Smooth muscle cell (in vitro differentiated cells): ENCODE results near the gene ZMIZ1. TPM values are rescaled to one million over a fixed set of nuclear protein-coding genes. Genes with fewer than 3 reads are reported as not detected.

ENCODE experiments used
- DNase-seq: peaks from one replicate; lab custom pipeline; 2025; ENCODE audit not compliant: unreplicated experiment; lab: John Stamatoyannopoulos, UW
- H2AFZ ChIP-seq: fragments of 200-600 bp; sonication (generic); 2 replicates; pipeline ENCODE4 v1.6.0; 2016; ENCODE audit warnings: antibody characterized with exemption, low read depth, mild to moderate bottlenecking
- H3F3A ChIP-seq: fragments of 200-600 bp; sonication (generic); 2 replicates; pipeline ENCODE4 v1.6.0; 2017; ENCODE audit warnings: antibody characterized with exemption, low read depth
- H3K27ac ChIP-seq: fragments of 200-600 bp; sonication (generic); 2 replicates; pipeline ENCODE4 v1.5.1; 2016; ENCODE audit warnings: low read depth, mild to moderate bottlenecking
- H3K27me3 ChIP-seq: fragments of 200-600 bp; sonication (generic); 2 replicates; pipeline ENCODE4 v1.6.1; 2016; ENCODE audit warnings: low read depth, mild to moderate bottlenecking
- H3K36me3 ChIP-seq: fragments of 200-600 bp; sonication (generic); 2 replicates; pipeline ENCODE4 v1.5.1; 2016; ENCODE audit warnings: low read depth
- H3K4me1 ChIP-seq: fragments of 200-600 bp; sonication (generic); 2 replicates; pipeline ENCODE4 v1.5.1; 2016; ENCODE audit warnings: low read depth
- H3K4me2 ChIP-seq: fragments of 200-600 bp; sonication (generic); 2 replicates; pipeline ENCODE4 v1.6.0; 2016; ENCODE audit warnings: mild to moderate bottlenecking
- H3K4me3 ChIP-seq: fragments of 200-600 bp; sonication (generic); 2 replicates; pipeline ENCODE4 v1.5.1; 2016; ENCODE audit warnings: mild to moderate bottlenecking
- H3K79me2 ChIP-seq: fragments of 200-600 bp; sonication (generic); 2 replicates; pipeline ENCODE4 v1.6.0; 2016; ENCODE audit warnings: low read depth, mild to moderate bottlenecking
- H3K9ac ChIP-seq: fragments of 200-600 bp; sonication (generic); 2 replicates; pipeline ENCODE4 v1.6.0; 2016; ENCODE audit warnings: low read depth
- H3K9me3 ChIP-seq: fragments of 200-600 bp; sonication (generic); replicated peaks from 2 replicates; pipeline ENCODE4 v1.5.1; 2016; ENCODE audit warnings: low read depth
- H4K20me1 ChIP-seq: fragments of 200-600 bp; sonication (generic); 2 replicates; pipeline ENCODE4 v1.6.0; 2016; ENCODE audit warnings: low read depth
- WGBS: methylation state at CpG from one replicate; pipeline ENCODE4 v1.1.7; 2016; ENCODE audit warnings: low lambda C conversion rate; 5-methylcytosine and 5-hydroxymethylcytosine counted together
- polyA plus RNA-seq: library from polyadenylated mRNA; unstranded; fragments of >200 nt; fragmentation: Nextera tagmentation; extraction: Ambion mirVana; gene quantifications from 2 replicates; pipeline ENCODE4 v1.2.1, GENCODE V29; 2016
- total RNA-seq: library from RNA; depleted of rRNA; stranded (reverse); fragments of >200 nt; gene quantifications from 2 replicates; pipeline ENCODE4 v1.2.3, GENCODE V29; 2014
- TF ChIP-seq, protein P1 (sequence below): fragments of 200-600 bp; sonication (generic); IDR thresholded peaks from 2 replicates; pipeline ENCODE4 v1.5.1; 2017; ENCODE audit warnings: borderline replicate concordance, mild to moderate bottlenecking, antibody characterized with exemption; ENCODE audit not compliant: insufficient read depth, poor library complexity, severe bottlenecking

The ZMIZ1 gene
- total and polyA plus RNA-seq, 2 experiments from 2014 or later: 24.2 to 31.3 TPM

DNA sequence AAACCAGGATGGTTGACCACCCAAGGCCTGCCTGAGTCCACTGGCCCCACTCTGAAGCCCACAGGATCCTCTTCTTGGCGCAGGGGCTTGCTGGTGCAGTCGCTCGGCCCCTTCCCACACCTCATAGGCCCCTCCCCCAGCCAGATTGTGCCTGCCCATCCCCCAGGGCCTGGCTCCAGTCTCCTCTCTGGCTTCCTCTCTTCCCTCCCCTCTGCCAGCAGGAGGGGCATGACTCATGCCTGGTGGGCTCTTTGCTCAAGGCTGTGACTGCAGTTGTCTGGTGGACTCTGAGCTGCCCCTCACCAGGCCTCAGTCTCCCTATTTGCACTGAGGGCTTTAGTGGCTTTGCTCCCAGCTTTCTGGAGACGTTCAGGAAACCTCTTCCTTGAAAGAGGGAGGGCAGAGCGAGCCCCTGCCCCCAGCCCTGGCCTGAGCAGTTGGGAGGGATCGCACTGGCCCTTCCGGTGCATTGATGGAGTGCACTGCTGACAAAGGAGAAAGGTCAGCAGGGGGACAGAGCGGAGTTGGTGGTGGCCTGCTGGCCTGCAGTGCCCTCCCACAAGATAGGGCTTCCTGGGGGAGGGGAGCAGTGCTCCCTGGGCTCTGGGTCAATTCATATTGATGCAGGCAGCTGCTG, 60.7 kb downstream of the ZMIZ1 start:
- Histone ChIP-seq H3K27ac (peak overlapping the region; percentile 66), H3K79me2 (peaks cover 59% of the 10 kb centered on the region), H4K20me1 (peaks cover 100% of the 10 kb centered on the region), H3F3A (peaks cover 12% of the 10 kb centered on the region), H3K4me3 (no peak overlapping the region), H3K4me2 (peak overlapping the region; percentile 74), H3K4me1 (peaks cover 29% of the 10 kb centered on the region), H3K36me3 (no peaks in the 10 kb centered on the region), H2AFZ (no peak overlapping the region), H3K9me3 (no peaks in the 10 kb centered on the region), H3K9ac (no peak overlapping the region), H3K27me3 (no peaks in the 10 kb centered on the region)
- TF ChIP-seq, protein P1, sequence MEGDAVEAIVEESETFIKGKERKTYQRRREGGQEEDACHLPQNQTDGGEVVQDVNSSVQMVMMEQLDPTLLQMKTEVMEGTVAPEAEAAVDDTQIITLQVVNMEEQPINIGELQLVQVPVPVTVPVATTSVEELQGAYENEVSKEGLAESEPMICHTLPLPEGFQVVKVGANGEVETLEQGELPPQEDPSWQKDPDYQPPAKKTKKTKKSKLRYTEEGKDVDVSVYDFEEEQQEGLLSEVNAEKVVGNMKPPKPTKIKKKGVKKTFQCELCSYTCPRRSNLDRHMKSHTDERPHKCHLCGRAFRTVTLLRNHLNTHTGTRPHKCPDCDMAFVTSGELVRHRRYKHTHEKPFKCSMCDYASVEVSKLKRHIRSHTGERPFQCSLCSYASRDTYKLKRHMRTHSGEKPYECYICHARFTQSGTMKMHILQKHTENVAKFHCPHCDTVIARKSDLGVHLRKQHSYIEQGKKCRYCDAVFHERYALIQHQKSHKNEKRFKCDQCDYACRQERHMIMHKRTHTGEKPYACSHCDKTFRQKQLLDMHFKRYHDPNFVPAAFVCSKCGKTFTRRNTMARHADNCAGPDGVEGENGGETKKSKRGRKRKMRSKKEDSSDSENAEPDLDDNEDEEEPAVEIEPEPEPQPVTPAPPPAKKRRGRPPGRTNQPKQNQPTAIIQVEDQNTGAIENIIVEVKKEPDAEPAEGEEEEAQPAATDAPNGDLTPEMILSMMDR: no peak
- DNase-seq: no peak
- WGBS: 18% methylated on average over 8 of the region's 8 CpGs

DNA sequence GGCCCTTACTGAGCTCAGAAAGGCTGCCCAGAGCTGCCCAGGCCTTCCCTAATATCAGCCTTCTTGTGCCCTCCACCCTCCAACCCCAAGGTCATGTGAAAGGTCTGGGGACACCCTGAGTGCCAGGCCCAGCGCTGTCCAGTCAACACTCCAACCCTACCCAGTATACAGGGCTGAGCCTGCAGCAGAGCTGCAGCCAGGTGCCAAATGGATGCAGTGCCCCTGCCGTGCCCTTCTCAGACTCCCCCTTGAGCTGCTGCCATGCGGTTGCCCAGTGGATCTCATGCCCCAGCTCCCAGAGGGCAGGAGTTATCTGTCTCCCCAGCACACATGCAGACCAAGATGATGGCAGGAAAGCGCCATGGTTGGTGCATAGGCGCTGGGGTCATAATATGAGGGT, 61.5 kb downstream of the ZMIZ1 start:
- TF ChIP-seq, protein P1: no peak
- Histone ChIP-seq H3K9me3 (no peaks in the 10 kb centered on the region), H3K36me3 (no peaks in the 10 kb centered on the region), H3K27ac (peak overlapping the region; percentile 66), H3K27me3 (no peaks in the 10 kb centered on the region), H2AFZ (no peak overlapping the region), H3K4me3 (no peak overlapping the region), H4K20me1 (peaks cover 100% of the 10 kb centered on the region), H3K4me1 (peaks cover 29% of the 10 kb centered on the region), H3K4me2 (no peak overlapping the region), H3K9ac (no peak overlapping the region), H3F3A (peaks cover 12% of the 10 kb centered on the region), H3K79me2 (peaks cover 66% of the 10 kb centered on the region)
- 96% methylated on average over 5 of the region's 5 CpGs for WGBS
- no peak for DNase-seq

DNA sequence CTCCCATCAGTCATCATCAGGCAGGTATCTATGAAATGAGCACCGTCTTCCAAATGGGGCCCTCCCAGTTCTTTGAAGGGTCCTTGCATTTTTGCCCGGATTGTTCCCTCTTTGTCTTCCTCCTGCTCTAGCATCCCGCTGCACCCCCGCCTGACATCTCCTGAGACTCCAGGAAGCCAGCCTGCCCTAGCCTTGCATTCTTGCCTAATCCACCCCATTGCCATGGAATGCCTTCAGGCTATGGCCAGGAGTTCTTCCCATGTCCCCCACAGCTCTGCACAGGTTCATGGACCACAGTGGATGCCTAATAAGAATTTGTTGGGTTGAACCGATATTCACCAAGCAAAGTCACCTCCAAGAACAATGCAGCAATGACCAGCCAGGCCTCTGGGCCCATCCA, 62.1 kb downstream of the ZMIZ1 start:
- H3K4me2 ChIP-seq: no peak overlapping the region
- no peak overlapping the region for H3K27ac ChIP-seq
- H4K20me1 ChIP-seq: peaks cover 99% of the 10 kb centered on the region
- peaks cover 12% of the 10 kb centered on the region for H3F3A ChIP-seq
- peaks cover 29% of the 10 kb centered on the region for H3K4me1 ChIP-seq
- H3K27me3 ChIP-seq: no peaks in the 10 kb centered on the region
- H3K36me3 ChIP-seq: no peaks in the 10 kb centered on the region
- no peak overlapping the region for H3K9ac ChIP-seq
- no peak overlapping the region for H3K4me3 ChIP-seq
- no peak for DNase-seq
- H3K9me3 ChIP-seq: no peaks in the 10 kb centered on the region
- WGBS: 74% methylated on average over 5 of the region's 5 CpGs
- H3K79me2 ChIP-seq: peaks cover 72% of the 10 kb centered on the region
- TF ChIP-seq, protein P1: no peak
- no peak overlapping the region for H2AFZ ChIP-seq
